GM10248 (cell line): ENCODE results near the gene ZBTB25.
A peak's percentile ranks its signal among the peaks of the same experiment; 100 is the strongest.

Source experiments
- CTCF ChIA-PET: fragments of 300-600 bp; sonication (Branson Sonifier 250); formaldehyde crosslinking; extraction: SDS; loops from one replicate; lab custom pipeline; 2021; ENCODE audit warnings: antibody characterized with exemption; lab: Yijun Ruan, JAX
- POLR2A ChIA-PET: fragments of 350-650 bp; sonication (Branson Sonifier 250); formaldehyde crosslinking; extraction: SDS; loops from one replicate; lab custom pipeline; 2020; ENCODE audit warnings: antibody characterized with exemption; lab: Yijun Ruan, JAX
- DNase-seq: peaks from one replicate; pipeline ENCODE4 v3.0.0; 2012; ENCODE audit errors: extremely low spot score
- CTCF ChIP-seq: IDR thresholded peaks from 2 replicates; pipeline ENCODE4 v1.5.1; 2012; ENCODE audit warnings: mild to moderate bottlenecking, low read depth; ENCODE audit errors: extremely low read depth, missing control alignments, control extremely low read depth

The ZBTB25 gene

GRCh38 chr14:64491637-64492036, 12.0 kb downstream of the ZBTB25 start:
- CTCF ChIA-PET, result interaction anchor here (0.5 to 3.7 kb wide), 8 partner anchors 10 to 150 kb away, joined by 3 to 38 read pairs (median 6); partner anchors contain the start of gene HSPA2

GRCh38 chr14:64488590-64489099, 15.0 kb downstream of the ZBTB25 start:
- POLR2A ChIA-PET, result no interaction called here
- DNase-seq, result no peak
- no peak for TF ChIP-seq CTCF
- CTCF ChIA-PET, result interaction anchor here (1.0 to 3.7 kb wide), 5 partner anchors 9 to 147 kb away, joined by 3 to 38 read pairs (median 3); no protein-coding TSS in a partner anchor

More at GRCh38 chr14:64491637-64492036, 12.0 kb downstream of the ZBTB25 start:
- no peak for DNase-seq
- POLR2A ChIA-PET, result no interaction called here
- TF ChIP-seq CTCF, result no peak

- peak; percentile 27 for TF ChIP-seq CTCF
- ChIA-PET CTCF (interaction anchor here (0.6 to 8.0 kb wide), 28 partner anchors 8 to 588 kb away, joined by 3 to 57 read pairs (median 5); partner anchors contain the start of gene AKAP5), POLR2A (no interaction called here)
- DNase-seq, result no peak
These were observed 24.9 kb downstream of the ZBTB25 start for GRCh38 chr14:64478634-64479250.

GRCh38 chr14:64476438-64476837, 27.2 kb downstream of the ZBTB25 start:
- no peak for TF ChIP-seq CTCF
- ChIA-PET POLR2A (no interaction called here), CTCF (interaction anchor here (1.0 to 8.0 kb wide), 4 partner anchors 9 to 132 kb away, joined by 3 to 57 read pairs (median 3); no protein-coding TSS in a partner anchor)
- no peak for DNase-seq

GRCh38 chr14:64475585-64476273, 27.9 kb downstream of the ZBTB25 start:
- ChIA-PET CTCF (interaction anchor here (0.7 to 8.0 kb wide), 7 partner anchors 9 to 131 kb away, joined by 3 to 57 read pairs (median 3); no protein-coding TSS in a partner anchor), POLR2A (no interaction called here)
- TF ChIP-seq CTCF, result no peak
- no peak for DNase-seq

- no peak for DNase-seq
- POLR2A ChIA-PET, result no interaction called here
- CTCF ChIA-PET, result interaction anchor here (0.7 to 8.0 kb wide), 4 partner anchors 8 to 45 kb away, joined by 3 to 57 read pairs (median 4); no protein-coding TSS in a partner anchor
- TF ChIP-seq CTCF, result no peak
These were observed 28.9 kb downstream of the ZBTB25 start for GRCh38 chr14:64474698-64475097.
